Keratinocyte (primary cell): ENCODE data around the gene CLDN19. TPM values are rescaled to one million over a fixed set of nuclear protein-coding genes. Genes with fewer than 3 reads are reported as not detected.
A peak's percentile ranks its signal among the peaks of the same experiment; 100 is the strongest.

Source experiments
- DNase-seq: peaks from one replicate; pipeline ENCODE4 v3.0.0-alpha.2; 2011; ENCODE audit warnings: low read depth, missing footprints, low spot score
- FAIRE-seq: peaks from 2 replicates; lab custom pipeline; 2011; peaks lifted over from hg19 to GRCh38; lab: Jason Lieb, UNC
- H2AFZ ChIP-seq: 2 replicates; pipeline ENCODE4 v1.6.0; 2012; ENCODE audit warnings: low read length, control low read depth, inconsistent platforms; ENCODE audit not compliant: control insufficient read depth
- H3K27ac ChIP-seq: 2 replicates; pipeline ENCODE4 v1.5.1; 2011; ENCODE audit warnings: low read length; ENCODE audit not compliant: control insufficient read depth, insufficient read depth
- H3K27me3 ChIP-seq: 3 replicates; pipeline ENCODE4 v1.6.0; 2011; ENCODE audit warnings: low read length; ENCODE audit not compliant: control insufficient read depth, insufficient read depth; ENCODE audit errors: extremely low read depth
- H3K36me3 ChIP-seq, 2 experiments: 2 replicates in 1 of 2; 3 replicates in 1 of 2; pipeline ENCODE4 v1.5.1; 2011; ENCODE audit warnings: low read length in 2 of 2, mild to moderate bottlenecking in 1 of 2; ENCODE audit not compliant: control insufficient read depth in 2 of 2, insufficient read depth in 2 of 2; ENCODE audit errors: extremely low read depth in 1 of 2
- H3K4me1 ChIP-seq: 3 replicates; pipeline ENCODE4 v1.5.1; 2011; ENCODE audit warnings: low read length; ENCODE audit not compliant: control insufficient read depth, insufficient read depth; ENCODE audit errors: extremely low read depth
- H3K4me2 ChIP-seq: 3 replicates; pipeline ENCODE4 v1.6.0; 2011; ENCODE audit warnings: low read depth, low read length; ENCODE audit not compliant: control insufficient read depth, insufficient read depth; ENCODE audit errors: extremely low read depth
- H3K4me3 ChIP-seq, 3 experiments: fragments of 200-600 bp in 1 of 3; sonication (generic) in 1 of 3; 2 replicates in 2 of 3; 3 replicates in 1 of 3; pipeline ENCODE4 v1.5.1; 2011 to 2016; ENCODE audit warnings: low read length in 3 of 3, mild to moderate bottlenecking in 3 of 3, control low read depth in 2 of 3, inconsistent platforms in 1 of 3, low read depth in 1 of 3, mixed read lengths in 1 of 3, mixed run types in 1 of 3, moderate library complexity in 1 of 3; ENCODE audit not compliant: control insufficient read depth in 2 of 3, insufficient read depth in 2 of 3; ENCODE audit errors: extremely low read depth in 1 of 3
- H3K79me2 ChIP-seq: 2 replicates; pipeline ENCODE4 v1.6.0; 2012; ENCODE audit warnings: low read length; ENCODE audit not compliant: control insufficient read depth, insufficient read depth
- H3K9ac ChIP-seq: 3 replicates; pipeline ENCODE4 v1.6.0; 2011; ENCODE audit warnings: low read length; ENCODE audit not compliant: control insufficient read depth, insufficient read depth; ENCODE audit errors: extremely low read depth
- H3K9me1 ChIP-seq: 3 replicates; pipeline ENCODE4 v1.6.0; 2011; ENCODE audit warnings: low read length; ENCODE audit not compliant: control insufficient read depth, insufficient read depth; ENCODE audit errors: extremely low read depth
- H3K9me3 ChIP-seq: 2 replicates; pipeline ENCODE4 v1.5.1; 2012; ENCODE audit warnings: low read depth, low read length; ENCODE audit not compliant: control insufficient read depth
- H4K20me1 ChIP-seq: 3 replicates; pipeline ENCODE4 v1.6.0; 2011; ENCODE audit warnings: low read length; ENCODE audit not compliant: control insufficient read depth, insufficient read depth; ENCODE audit errors: extremely low read depth
- EZH2 ChIP-seq: IDR thresholded peaks from one replicate; pipeline ENCODE4 v1.6.1; 2012; ENCODE audit warnings: inconsistent platforms, mild to moderate bottlenecking, low read length, moderate library complexity
- dilution Hi-C: fragments of 300-500 bp; cut with MboI; formaldehyde crosslinking; loops from one replicate; pipeline ENCODE4 v1.7.0; 2020; ENCODE audit warnings: low sequenced_read_pairs; ENCODE audit not compliant: extremely low pct_ligation_motif_present
- polyA plus RNA-seq, 5 experiments: library from polyadenylated mRNA; depleted of rRNA in 3 of 5; stranded (reverse) in 3 of 5; stranded (forward) in 1 of 5; unstranded in 1 of 5; fragments of >200 nt; gene quantifications; 1 replicate in 1 of 5; 2 replicates in 3 of 5; 3 replicates in 1 of 5; pipeline versions ENCODE4 v1.2.1 to v1.2.3, GENCODE V29; 2011 to 2012; ENCODE audit warnings: missing spikeins in 2 of 5, low read depth in 1 of 5, low replicate concordance in 1 of 5
- TF ChIP-seq, protein P1 (sequence below), 3 experiments: IDR thresholded peaks in 1 of 3; conservative IDR thresholded peaks in 1 of 3; optimal IDR thresholded peaks in 1 of 3; 2 replicates in 2 of 3; 3 replicates in 1 of 3; pipeline versions ENCODE3 to v1.5.1; 2011; ENCODE audit warnings: low read length in 3 of 3, mild to moderate bottlenecking in 3 of 3, moderate library complexity in 2 of 3, control low read depth in 1 of 3, inconsistent platforms in 1 of 3; ENCODE audit not compliant: insufficient read depth in 2 of 3; ENCODE audit errors: extremely low read depth in 1 of 3

The CLDN19 gene
- polyA plus RNA-seq, 1 donor (not counting 4 experiments of a cell fraction or from before 2014, with no cell fraction given) = not detected

DNA sequence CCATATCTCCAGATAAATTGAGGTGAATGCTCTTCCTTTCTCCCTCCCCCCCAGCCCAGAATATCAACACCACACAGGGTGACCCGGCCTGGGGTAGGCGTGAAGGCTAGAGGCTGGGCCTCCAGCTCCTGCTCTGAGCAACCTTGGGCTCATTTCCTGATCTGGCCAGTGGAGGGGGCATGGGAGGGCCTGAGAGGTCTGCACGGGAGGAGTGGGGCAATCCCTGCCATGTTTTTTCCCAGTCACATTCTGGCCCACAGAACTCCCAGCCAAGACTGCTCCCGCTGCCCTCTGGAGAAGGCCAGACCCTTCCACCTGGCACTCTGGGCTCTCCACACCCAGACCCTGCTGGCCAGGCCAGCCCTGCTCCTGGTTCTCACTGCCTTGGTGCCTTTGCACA, 3.9 kb downstream of the CLDN19 start:
- Histone ChIP-seq H4K20me1 (no peaks in the 10 kb centered on the region), H3K79me2 (no peaks in the 10 kb centered on the region), H3K4me1 (peaks cover 27% of the 10 kb centered on the region), H3K4me2 (peak overlapping the region; percentile 25), H3K9me1 (no peaks in the 10 kb centered on the region), H2AFZ (peak overlapping the region; percentile 79), H3K27ac (no peak overlapping the region), H3K36me3 (no peaks in the 10 kb centered on the region), H3K9ac (no peak overlapping the region), H3K9me3 (no peaks in the 10 kb centered on the region), H3K4me3 (no peak overlapping the region), H3K27me3 (no peaks in the 10 kb centered on the region)
- no peak for FAIRE-seq
- DNase-seq = no peak
- TF ChIP-seq, protein P1, sequence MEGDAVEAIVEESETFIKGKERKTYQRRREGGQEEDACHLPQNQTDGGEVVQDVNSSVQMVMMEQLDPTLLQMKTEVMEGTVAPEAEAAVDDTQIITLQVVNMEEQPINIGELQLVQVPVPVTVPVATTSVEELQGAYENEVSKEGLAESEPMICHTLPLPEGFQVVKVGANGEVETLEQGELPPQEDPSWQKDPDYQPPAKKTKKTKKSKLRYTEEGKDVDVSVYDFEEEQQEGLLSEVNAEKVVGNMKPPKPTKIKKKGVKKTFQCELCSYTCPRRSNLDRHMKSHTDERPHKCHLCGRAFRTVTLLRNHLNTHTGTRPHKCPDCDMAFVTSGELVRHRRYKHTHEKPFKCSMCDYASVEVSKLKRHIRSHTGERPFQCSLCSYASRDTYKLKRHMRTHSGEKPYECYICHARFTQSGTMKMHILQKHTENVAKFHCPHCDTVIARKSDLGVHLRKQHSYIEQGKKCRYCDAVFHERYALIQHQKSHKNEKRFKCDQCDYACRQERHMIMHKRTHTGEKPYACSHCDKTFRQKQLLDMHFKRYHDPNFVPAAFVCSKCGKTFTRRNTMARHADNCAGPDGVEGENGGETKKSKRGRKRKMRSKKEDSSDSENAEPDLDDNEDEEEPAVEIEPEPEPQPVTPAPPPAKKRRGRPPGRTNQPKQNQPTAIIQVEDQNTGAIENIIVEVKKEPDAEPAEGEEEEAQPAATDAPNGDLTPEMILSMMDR (optimal IDR thresholded peaks at IDR 0.05 in 1 of 3, IDR thresholded peaks at IDR 0.05 in 1 of 3, conservative IDR thresholded peaks at IDR 0.05 in 1 of 3; ENCODE audit: extremely low read depth in 1 of 3, insufficient read depth in 2 of 3, low read length in 3 of 3) = peak; percentile 43 to 70 (median 64)
- TF ChIP-seq EZH2 = no peak
- dilution Hi-C loops = no loop called here

DNA sequence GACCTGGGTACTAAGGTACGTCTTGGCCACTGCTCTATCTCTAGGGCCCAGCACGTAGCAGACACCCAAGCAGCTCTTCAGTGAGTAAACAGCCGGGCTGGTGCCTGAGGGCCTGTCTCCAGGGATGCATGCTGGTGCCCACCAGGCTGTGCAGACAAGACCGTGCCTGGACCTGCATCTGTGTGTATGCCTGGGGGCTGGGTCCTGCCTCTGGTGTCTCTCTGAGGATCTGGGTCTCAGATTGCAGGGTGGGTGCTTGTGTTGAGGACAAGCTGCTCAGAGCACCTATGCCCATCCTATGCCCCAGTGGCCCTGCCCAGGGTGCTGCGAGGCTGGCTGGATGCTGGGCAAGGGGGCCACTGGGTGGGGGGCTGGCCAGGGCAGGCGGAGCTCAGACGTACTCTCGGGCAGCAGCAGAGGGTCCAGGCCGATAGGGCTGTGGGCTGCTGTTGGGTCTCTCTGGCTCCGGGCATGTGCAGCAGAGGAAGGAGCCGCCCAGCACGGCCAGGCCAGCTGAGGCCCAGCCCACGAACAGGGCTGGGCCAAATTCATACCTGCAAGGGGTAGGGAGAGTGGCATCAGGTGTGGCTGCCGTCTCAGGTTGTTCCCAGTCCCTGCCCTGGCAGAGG, 4.4 kb downstream of the CLDN19 start:
- no peaks in the 10 kb centered on the region for H3K36me3 ChIP-seq
- H3K9me3 ChIP-seq = no peaks in the 10 kb centered on the region
- H3K27ac ChIP-seq = no peak overlapping the region
- TF ChIP-seq EZH2 = no peak
- TF ChIP-seq, protein P1 (optimal IDR thresholded peaks at IDR 0.05 in 1 of 3, IDR thresholded peaks at IDR 0.05 in 1 of 3, conservative IDR thresholded peaks at IDR 0.05 in 1 of 3; ENCODE audit: extremely low read depth in 1 of 3, insufficient read depth in 2 of 3, low read length in 3 of 3) = no peak
- no peaks in the 10 kb centered on the region for H4K20me1 ChIP-seq
- no peak overlapping the region for H3K4me3 ChIP-seq
- FAIRE-seq (peak; percentile 23), DNase-seq (peak; percentile 68)
- dilution Hi-C loops = no loop called here
- H3K4me1 ChIP-seq = peaks cover 27% of the 10 kb centered on the region
- H3K4me2 ChIP-seq = peak overlapping the region; percentile 37
- no peaks in the 10 kb centered on the region for H3K27me3 ChIP-seq
- no peaks in the 10 kb centered on the region for H3K79me2 ChIP-seq
- H2AFZ ChIP-seq = peak overlapping the region; percentile 79
- no peak overlapping the region for H3K9ac ChIP-seq
- H3K9me1 ChIP-seq = no peaks in the 10 kb centered on the region
